ENCODE data around the gene CES2. TPM values are rescaled to one million over a fixed set of nuclear protein-coding genes. Genes with fewer than 3 reads are reported as not detected.
A peak's percentile ranks its signal among the peaks of the same experiment; 100 is the strongest.

CES2 gene
- total and polyA plus RNA-seq, 9 of the 15 experiments (the other 6 are each of a cell fraction or from before 2014, with no cell fraction given): 2.2 to 37.9 (median 24.4) TPM

DNA sequence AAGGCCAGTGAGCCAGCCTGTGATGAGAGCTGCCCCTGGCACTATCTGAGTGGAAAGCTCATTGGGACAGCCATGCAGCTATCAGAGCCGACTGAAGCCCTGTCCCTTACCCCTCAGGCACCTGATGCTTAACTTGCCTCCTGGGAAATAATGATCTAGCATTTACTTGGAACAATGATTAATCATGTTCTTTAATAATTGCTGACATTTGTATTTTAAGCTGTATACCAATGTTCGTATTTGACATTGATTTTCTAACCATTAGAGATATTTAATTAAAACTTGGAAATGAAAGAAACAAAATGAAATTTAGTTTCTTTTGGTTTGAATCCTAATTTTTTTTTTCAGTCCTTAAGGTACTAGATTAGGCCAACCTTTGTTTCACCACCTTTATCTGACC lies 44.5 kb upstream of the CES2 start:
- Histone ChIP-seq H3K9ac (ENCODE audit: insufficient read depth in 1 of 2, low read depth in 2 of 2, low read length in 2 of 2) (no peak overlapping the region), H3K4me1 (replicated peaks in 1 of 2; ENCODE audit: control insufficient read depth in 2 of 2, insufficient read depth in 2 of 2, low read length in 2 of 2) (peaks cover 11 to 13% of the 10 kb centered on the region in 2 experiments; a peak in 3 of 5 replicates), H3K9me1 (ENCODE audit: control insufficient read depth, insufficient read depth, low read length) (no peaks in the 10 kb centered on the region), H3K36me3 (ENCODE audit: control insufficient read depth, insufficient read depth, low read length) (peaks cover 39% of the 10 kb centered on the region; the same call in 2 of the 3 replicates), H3K27me3 (ENCODE audit: control insufficient read depth in 2 of 2, insufficient read depth in 2 of 2, low read length in 2 of 2) (no peaks in the 10 kb centered on the region), H4K20me1 (replicated peaks; ENCODE audit: control insufficient read depth, insufficient read depth, low read length) (no peaks in the 10 kb centered on the region), H3K9me3 (replicated peaks; ENCODE audit: control insufficient read depth, insufficient read depth, low read depth, low read length) (no peaks in the 10 kb centered on the region), H3K4me3 (no peak overlapping the region), H3K4me2 (ENCODE audit: insufficient read depth, low read length) (no peak overlapping the region), H3K79me2 (ENCODE audit: control insufficient read depth, insufficient read depth, low read length) (no peaks in the 10 kb centered on the region), H3K27ac (ENCODE audit: extremely low read depth, low read depth, low read length) (no peak overlapping the region), H2AFZ (ENCODE audit: low read depth, low read length) (no peak overlapping the region)
- DNase-seq (ENCODE audit: extremely low read depth in 1 of 4, low spot score in 3 of 4) (no peak), ATAC-seq (no peak), FAIRE-seq (no peak)
- in situ Hi-C loops (cut with MboI) (no loop called here), intact Hi-C loops (cut with micrococcal nuclease) (no loop called here)
- ChIA-PET POLR2A (interaction anchor here (0.7 to 1.5 kb wide), 3 partner anchors 10 to 78 kb away, joined by 3 to 9 read pairs (median 3); partner anchors contain the start of gene PDP2), CTCF (ENCODE audit: low intra/inter-chr PET ratio) (no interaction called here)
- WGBS (ENCODE audit: insufficient coverage, low coverage, missing lambda C conversion rate): 72% methylated on average over 2 of the region's 2 CpGs
- BruUV-seq (replicated peaks): no TSS peak
- no peak for TF ChIP-seq NKRF (IDR thresholded peaks at IDR 0.05; ENCODE audit: borderline replicate concordance)
- TF ChIP-seq ZNF140 (CRISPR knock-in tag; IDR thresholded peaks at IDR 0.05): no peak
- no peak for TF ChIP-seq ZNF507 (tag; conservative IDR thresholded peaks at IDR 0.05)
- peak; percentile 58 for TF ChIP-seq MAFG (tag; conservative IDR thresholded peaks at IDR 0.05)
- peak; percentile 34; the same call in 1 of the 2 replicates for TF ChIP-seq MAFK (IDR thresholded peaks at IDR 0.05; ENCODE audit: low read length)
- TF ChIP-seq MCM3 (IDR thresholded peaks at IDR 0.05): no peak
- no peak for TF ChIP-seq HEY1 (CRISPR knock-in tag; IDR thresholded peaks at IDR 0.05; ENCODE audit: borderline replicate concordance)
- TF ChIP-seq RBM15 (IDR thresholded peaks at IDR 0.05; ENCODE audit: insufficient read depth, low read length): no peak
- no peak for TF ChIP-seq ZNF586 (CRISPR knock-in tag; conservative IDR thresholded peaks at IDR 0.05)
- TF ChIP-seq ZNF316 (IDR thresholded peaks at IDR 0.05): peak; percentile 92
- peak; percentile 46; the same call in 1 of the 2 replicates for TF ChIP-seq MAFF (IDR thresholded peaks at IDR 0.05; ENCODE audit: low read length)
- TF ChIP-seq C11orf30 (IDR thresholded peaks at IDR 0.05; ENCODE audit: low read depth): peak; percentile 81
